SK-N-SH treated with all-trans-retinoic acid at 6 μM for 48 hours (cell line): ENCODE results near the gene GSG1.

ENCODE experiments used
- ATAC-seq: fragments of 200-7000 bp; cut with Tn5 transposase; 3 replicates; pipeline ENCODE4 v1.9.1; 2020; ENCODE audit warnings: mild to moderate bottlenecking, moderate library complexity
- ARNTL ChIP-seq: fragments of 450-650 bp; formaldehyde crosslinking; IDR thresholded peaks from 2 replicates; pipeline ENCODE4 v1.5.0; 2020; ENCODE audit warnings: low read depth, mild to moderate bottlenecking, moderate library complexity, borderline replicate concordance
- BACH2 ChIP-seq: fragments of 250-450 bp; sonication (Bioruptor Pico); IDR thresholded peaks from 2 replicates; pipeline ENCODE4 v1.9.0; 2021; ENCODE audit warnings: mild to moderate bottlenecking, borderline replicate concordance
- GLIS3 ChIP-seq: fragments of 250-450 bp; sonication (Bioruptor Pico); IDR thresholded peaks from 2 replicates; pipeline ENCODE4 v1.5.0; 2020; ENCODE audit warnings: mild to moderate bottlenecking, moderate library complexity
- ISL1 ChIP-seq: fragments of 250-450 bp; sonication (Bioruptor Pico); IDR thresholded peaks from 2 replicates; pipeline ENCODE4 v2.1.2; 2022; ENCODE audit warnings: mild to moderate bottlenecking, moderate library complexity
- OSR1 ChIP-seq: fragments of 250-450 bp; sonication (Bioruptor Pico); IDR thresholded peaks from 2 replicates; pipeline ENCODE4 v1.8.0; 2022; ENCODE audit warnings: moderate library complexity, mild to moderate bottlenecking, inconsistent platforms
- PPARA ChIP-seq: fragments of 250-450 bp; sonication (Bioruptor Pico); IDR thresholded peaks from 2 replicates; pipeline ENCODE4 v1.5.0; 2020; ENCODE audit warnings: mild to moderate bottlenecking, borderline replicate concordance
- RARB ChIP-seq: fragments of 250-450 bp; sonication (Bioruptor Pico); IDR thresholded peaks from 2 replicates; pipeline ENCODE4 v1.8.0; 2021; ENCODE audit warnings: mild to moderate bottlenecking, moderate library complexity
- SNAI2 ChIP-seq: fragments of 250-450 bp; sonication (Bioruptor Pico); IDR thresholded peaks from 2 replicates; pipeline ENCODE4 v1.5.0; 2020; ENCODE audit warnings: mild to moderate bottlenecking, moderate library complexity
- TCF4 ChIP-seq: fragments of 250-450 bp; sonication (Bioruptor Pico); IDR thresholded peaks from 2 replicates; pipeline ENCODE4 v1.8.0; 2021; ENCODE audit warnings: mild to moderate bottlenecking, moderate library complexity, borderline replicate concordance
- TOX ChIP-seq: fragments of 250-450 bp; sonication (Bioruptor Pico); IDR thresholded peaks from 2 replicates; pipeline ENCODE4 v1.8.0; 2021; ENCODE audit warnings: mild to moderate bottlenecking, moderate library complexity, borderline replicate concordance
- ZC3H10 ChIP-seq: fragments of 250-450 bp; sonication (Bioruptor Pico); IDR thresholded peaks from 2 replicates; pipeline ENCODE4 v1.5.1; 2021; ENCODE audit warnings: mild to moderate bottlenecking, moderate library complexity
- ZFP3 ChIP-seq: fragments of 250-450 bp; sonication (Bioruptor Pico); IDR thresholded peaks from 2 replicates; pipeline ENCODE4 v1.5.0; 2020; ENCODE audit warnings: mild to moderate bottlenecking, moderate library complexity
- ZFP30 ChIP-seq: fragments of 450-650 bp; formaldehyde crosslinking; IDR thresholded peaks from 2 replicates; pipeline ENCODE4 v1.5.0; 2022; ENCODE audit warnings: mild to moderate bottlenecking, moderate library complexity
- ZNF70 ChIP-seq: fragments of 450-650 bp; formaldehyde crosslinking; IDR thresholded peaks from 2 replicates; pipeline ENCODE4 v1.5.0; 2020; ENCODE audit warnings: mild to moderate bottlenecking, moderate library complexity
- ZNF8 ChIP-seq: fragments of 450-650 bp; formaldehyde crosslinking; IDR thresholded peaks from 2 replicates; pipeline ENCODE4 v1.5.0; 2020; ENCODE audit warnings: mild to moderate bottlenecking, moderate library complexity
- TF ChIP-seq, protein P1 (sequence below): fragments of 250-450 bp; sonication (Bioruptor Pico); IDR thresholded peaks from 2 replicates; pipeline ENCODE4 v1.8.0; 2021; ENCODE audit warnings: low read depth, mild to moderate bottlenecking, moderate library complexity, borderline replicate concordance
- TF ChIP-seq, protein P2 (sequence below): fragments of 250-450 bp; sonication (Bioruptor Pico); IDR thresholded peaks from 2 replicates; pipeline ENCODE4 v1.5.0; 2020; ENCODE audit warnings: mild to moderate bottlenecking, moderate library complexity
- TF ChIP-seq, protein P3 (sequence below): fragments of 250-450 bp; sonication (Bioruptor Pico); IDR thresholded peaks from 2 replicates; pipeline ENCODE4 v1.8.0; 2020; ENCODE audit warnings: mild to moderate bottlenecking, moderate library complexity, borderline replicate concordance
- TF ChIP-seq, protein P4 (sequence below): fragments of 250-450 bp; sonication (Bioruptor Pico); IDR thresholded peaks from 2 replicates; pipeline ENCODE4 v1.5.1; 2021; ENCODE audit warnings: mild to moderate bottlenecking, moderate library complexity
- TF ChIP-seq, protein P5 (sequence below): fragments of 250-450 bp; sonication (Bioruptor Pico); IDR thresholded peaks from 2 replicates; pipeline ENCODE4 v1.5.1; 2020; ENCODE audit warnings: low read depth, mild to moderate bottlenecking, moderate library complexity

Gene GSG1

DNA sequence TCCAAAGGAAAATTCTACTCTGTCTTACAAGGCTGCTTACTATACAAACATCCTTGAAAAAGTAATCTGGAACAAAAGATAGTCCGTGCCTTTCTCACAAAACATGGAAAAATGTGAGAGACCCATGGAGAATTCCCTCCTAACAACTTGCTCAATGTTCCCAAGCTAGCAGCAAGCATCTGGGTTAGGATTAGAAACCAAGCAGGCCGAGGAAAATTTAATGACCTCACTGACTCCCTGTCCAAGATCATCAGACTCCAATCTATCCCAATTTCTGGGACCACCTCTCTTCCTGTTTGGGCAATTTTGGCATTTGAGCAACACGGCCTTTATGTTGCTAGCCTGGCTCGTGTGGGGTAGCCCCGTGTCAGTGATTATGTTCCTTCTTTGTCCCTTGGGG, 18.1 kb upstream of the GSG1 start:
- no peak for ATAC-seq

DNA sequence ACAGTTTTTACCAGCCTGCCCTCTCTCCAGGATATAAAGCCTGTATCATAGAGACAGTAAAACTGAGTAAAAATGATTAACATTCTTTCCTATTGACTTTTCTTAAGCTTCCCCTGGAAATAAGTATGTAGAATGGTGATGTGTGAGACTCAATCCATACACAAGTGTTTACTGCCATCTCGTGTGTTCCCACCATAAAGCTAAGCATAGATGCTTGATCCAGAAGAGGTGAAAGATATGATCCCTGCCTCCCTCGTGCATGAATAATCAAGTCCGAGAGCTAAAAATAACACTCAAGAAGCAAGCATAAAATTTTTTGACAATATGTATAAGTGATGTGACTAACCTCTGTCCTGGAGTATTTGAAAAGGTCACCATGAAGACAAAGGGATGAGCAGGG, 16.9 kb upstream of the GSG1 start:
- ATAC-seq = no peak
- TF ChIP-seq ZNF8 (CRISPR knock-in tag) (no peak), ZNF70 (CRISPR knock-in tag) (no peak), OSR1 (CRISPR knock-in tag) (no peak), ZC3H10 (no peak), ZFP30 (CRISPR knock-in tag) (no peak), GLIS3 (no peak), RARB (CRISPR knock-in tag) (no peak), PPARA (CRISPR knock-in tag) (no peak), TOX (no peak), ARNTL (CRISPR knock-in tag) (no peak), BACH2 (CRISPR knock-in tag) (no peak)
- TF ChIP-seq, protein P1, sequence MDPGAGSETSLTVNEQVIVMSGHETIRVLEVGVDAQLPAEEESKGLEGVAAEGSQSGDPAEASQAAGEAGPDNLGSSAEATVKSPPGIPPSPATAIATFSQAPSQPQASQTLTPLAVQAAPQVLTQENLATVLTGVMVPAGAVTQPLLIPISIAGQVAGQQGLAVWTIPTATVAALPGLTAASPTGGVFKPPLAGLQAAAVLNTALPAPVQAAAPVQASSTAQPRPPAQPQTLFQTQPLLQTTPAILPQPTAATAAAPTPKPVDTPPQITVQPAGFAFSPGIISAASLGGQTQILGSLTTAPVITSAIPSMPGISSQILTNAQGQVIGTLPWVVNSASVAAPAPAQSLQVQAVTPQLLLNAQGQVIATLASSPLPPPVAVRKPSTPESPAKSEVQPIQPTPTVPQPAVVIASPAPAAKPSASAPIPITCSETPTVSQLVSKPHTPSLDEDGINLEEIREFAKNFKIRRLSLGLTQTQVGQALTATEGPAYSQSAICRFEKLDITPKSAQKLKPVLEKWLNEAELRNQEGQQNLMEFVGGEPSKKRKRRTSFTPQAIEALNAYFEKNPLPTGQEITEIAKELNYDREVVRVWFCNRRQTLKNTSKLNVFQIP = no peak
- TF ChIP-seq, protein P2, sequence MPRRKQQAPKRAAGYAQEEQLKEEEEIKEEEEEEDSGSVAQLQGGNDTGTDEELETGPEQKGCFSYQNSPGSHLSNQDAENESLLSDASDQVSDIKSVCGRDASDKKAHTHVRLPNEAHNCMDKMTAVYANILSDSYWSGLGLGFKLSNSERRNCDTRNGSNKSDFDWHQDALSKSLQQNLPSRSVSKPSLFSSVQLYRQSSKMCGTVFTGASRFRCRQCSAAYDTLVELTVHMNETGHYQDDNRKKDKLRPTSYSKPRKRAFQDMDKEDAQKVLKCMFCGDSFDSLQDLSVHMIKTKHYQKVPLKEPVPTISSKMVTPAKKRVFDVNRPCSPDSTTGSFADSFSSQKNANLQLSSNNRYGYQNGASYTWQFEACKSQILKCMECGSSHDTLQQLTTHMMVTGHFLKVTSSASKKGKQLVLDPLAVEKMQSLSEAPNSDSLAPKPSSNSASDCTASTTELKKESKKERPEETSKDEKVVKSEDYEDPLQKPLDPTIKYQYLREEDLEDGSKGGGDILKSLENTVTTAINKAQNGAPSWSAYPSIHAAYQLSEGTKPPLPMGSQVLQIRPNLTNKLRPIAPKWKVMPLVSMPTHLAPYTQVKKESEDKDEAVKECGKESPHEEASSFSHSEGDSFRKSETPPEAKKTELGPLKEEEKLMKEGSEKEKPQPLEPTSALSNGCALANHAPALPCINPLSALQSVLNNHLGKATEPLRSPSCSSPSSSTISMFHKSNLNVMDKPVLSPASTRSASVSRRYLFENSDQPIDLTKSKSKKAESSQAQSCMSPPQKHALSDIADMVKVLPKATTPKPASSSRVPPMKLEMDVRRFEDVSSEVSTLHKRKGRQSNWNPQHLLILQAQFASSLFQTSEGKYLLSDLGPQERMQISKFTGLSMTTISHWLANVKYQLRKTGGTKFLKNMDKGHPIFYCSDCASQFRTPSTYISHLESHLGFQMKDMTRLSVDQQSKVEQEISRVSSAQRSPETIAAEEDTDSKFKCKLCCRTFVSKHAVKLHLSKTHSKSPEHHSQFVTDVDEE = no peak
- TF ChIP-seq, protein P3, sequence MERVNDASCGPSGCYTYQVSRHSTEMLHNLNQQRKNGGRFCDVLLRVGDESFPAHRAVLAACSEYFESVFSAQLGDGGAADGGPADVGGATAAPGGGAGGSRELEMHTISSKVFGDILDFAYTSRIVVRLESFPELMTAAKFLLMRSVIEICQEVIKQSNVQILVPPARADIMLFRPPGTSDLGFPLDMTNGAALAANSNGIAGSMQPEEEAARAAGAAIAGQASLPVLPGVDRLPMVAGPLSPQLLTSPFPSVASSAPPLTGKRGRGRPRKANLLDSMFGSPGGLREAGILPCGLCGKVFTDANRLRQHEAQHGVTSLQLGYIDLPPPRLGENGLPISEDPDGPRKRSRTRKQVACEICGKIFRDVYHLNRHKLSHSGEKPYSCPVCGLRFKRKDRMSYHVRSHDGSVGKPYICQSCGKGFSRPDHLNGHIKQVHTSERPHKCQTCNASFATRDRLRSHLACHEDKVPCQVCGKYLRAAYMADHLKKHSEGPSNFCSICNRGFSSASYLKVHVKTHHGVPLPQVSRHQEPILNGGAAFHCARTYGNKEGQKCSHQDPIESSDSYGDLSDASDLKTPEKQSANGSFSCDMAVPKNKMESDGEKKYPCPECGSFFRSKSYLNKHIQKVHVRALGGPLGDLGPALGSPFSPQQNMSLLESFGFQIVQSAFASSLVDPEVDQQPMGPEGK (CRISPR knock-in tag) = no peak
- TF ChIP-seq, protein P4, sequence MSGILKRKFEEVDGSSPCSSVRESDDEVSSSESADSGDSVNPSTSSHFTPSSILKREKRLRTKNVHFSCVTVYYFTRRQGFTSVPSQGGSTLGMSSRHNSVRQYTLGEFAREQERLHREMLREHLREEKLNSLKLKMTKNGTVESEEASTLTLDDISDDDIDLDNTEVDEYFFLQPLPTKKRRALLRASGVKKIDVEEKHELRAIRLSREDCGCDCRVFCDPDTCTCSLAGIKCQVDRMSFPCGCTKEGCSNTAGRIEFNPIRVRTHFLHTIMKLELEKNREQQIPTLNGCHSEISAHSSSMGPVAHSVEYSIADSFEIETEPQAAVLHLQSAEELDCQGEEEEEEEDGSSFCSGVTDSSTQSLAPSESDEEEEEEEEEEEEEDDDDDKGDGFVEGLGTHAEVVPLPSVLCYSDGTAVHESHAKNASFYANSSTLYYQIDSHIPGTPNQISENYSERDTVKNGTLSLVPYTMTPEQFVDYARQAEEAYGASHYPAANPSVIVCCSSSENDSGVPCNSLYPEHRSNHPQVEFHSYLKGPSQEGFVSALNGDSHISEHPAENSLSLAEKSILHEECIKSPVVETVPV (CRISPR knock-in tag) = no peak
- TF ChIP-seq, all 23 proteins: peak for 0

More for the DNA sequence above, 18.1 kb upstream of the GSG1 start:
- no peak for TF ChIP-seq ZFP3
- no peak for TF ChIP-seq ARNTL (CRISPR knock-in tag)
- no peak for TF ChIP-seq SNAI2 (CRISPR knock-in tag)
- no peak for TF ChIP-seq ZNF8 (CRISPR knock-in tag)

DNA sequence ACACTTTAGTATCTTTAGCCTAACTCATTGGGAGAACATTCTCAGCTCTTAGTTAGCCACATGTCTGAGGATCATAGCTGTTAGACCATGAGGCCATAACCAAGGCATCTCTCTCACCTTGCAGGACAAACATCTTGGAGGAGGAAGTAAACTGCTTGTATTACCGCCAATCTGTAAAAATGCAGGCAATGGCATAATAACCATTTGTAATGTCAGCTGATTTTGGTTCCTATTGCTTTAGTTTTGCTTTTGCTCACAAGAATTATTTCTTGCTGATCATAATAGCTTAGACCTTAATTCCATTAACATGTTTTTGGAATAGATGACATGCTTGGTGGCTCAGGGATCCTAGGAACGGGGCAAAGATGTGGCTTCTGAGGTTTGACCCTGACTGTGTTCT, 16.4 kb upstream of the GSG1 start:
- TF ChIP-seq, protein P5, sequence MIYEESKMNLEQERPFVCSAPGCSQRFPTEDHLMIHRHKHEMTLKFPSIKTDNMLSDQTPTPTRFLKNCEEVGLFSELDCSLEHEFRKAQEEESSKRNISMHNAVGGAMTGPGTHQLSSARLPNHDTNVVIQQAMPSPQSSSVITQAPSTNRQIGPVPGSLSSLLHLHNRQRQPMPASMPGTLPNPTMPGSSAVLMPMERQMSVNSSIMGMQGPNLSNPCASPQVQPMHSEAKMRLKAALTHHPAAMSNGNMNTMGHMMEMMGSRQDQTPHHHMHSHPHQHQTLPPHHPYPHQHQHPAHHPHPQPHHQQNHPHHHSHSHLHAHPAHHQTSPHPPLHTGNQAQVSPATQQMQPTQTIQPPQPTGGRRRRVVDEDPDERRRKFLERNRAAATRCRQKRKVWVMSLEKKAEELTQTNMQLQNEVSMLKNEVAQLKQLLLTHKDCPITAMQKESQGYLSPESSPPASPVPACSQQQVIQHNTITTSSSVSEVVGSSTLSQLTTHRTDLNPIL (CRISPR knock-in tag) = no peak
- TF ChIP-seq ISL1 (CRISPR knock-in tag) = no peak
- TF ChIP-seq ZFP30 (CRISPR knock-in tag) = no peak
- TF ChIP-seq SNAI2 (CRISPR knock-in tag) = no peak
- no peak for TF ChIP-seq ARNTL (CRISPR knock-in tag)
- TF ChIP-seq, protein P1 = no peak
- TF ChIP-seq, protein P3 (CRISPR knock-in tag) = no peak
- TF ChIP-seq ZC3H10 = no peak
- no peak for TF ChIP-seq ZFP3
- no peak for TF ChIP-seq TCF4 (CRISPR knock-in tag)
- no peak for ATAC-seq
